H1 (cell line): ENCODE data around the gene JADE3. TPM values are rescaled to one million over a fixed set of nuclear protein-coding genes. Genes with fewer than 3 reads are reported as not detected.

Experiments used
- CTCF ChIA-PET: fragments of 300-600 bp; sonication (Branson Sonifier 250); formaldehyde crosslinking; loops from one replicate; lab custom pipeline; 2021; ENCODE audit not compliant: partially characterized antibody; lab: Charles Lee
- POLR2A ChIA-PET: fragments of 300-600 bp; sonication (Branson Sonifier 250); formaldehyde crosslinking; loops from one replicate; lab custom pipeline; 2021; ENCODE audit warnings: inconsistent platforms; ENCODE audit not compliant: partially characterized antibody; lab: Charles Lee
- DNase-seq, 2 experiments: peaks; one replicate each; pipeline versions ENCODE4 v3.0.0 to v3.0.0-alpha.2; 2010 to 2022; ENCODE audit warnings: low spot score in 2 of 2, low read depth in 1 of 2, mixed read lengths in 1 of 2
- FAIRE-seq: peaks from 2 replicates; lab custom pipeline; 2011; peaks lifted over from hg19 to GRCh38; lab: Jason Lieb, UNC
- H2AFZ ChIP-seq: 2 replicates; pipeline ENCODE4 v1.8.1; 2012; ENCODE audit warnings: low read length, inconsistent platforms
- H2AK5ac ChIP-seq: 2 replicates; pipeline ENCODE4 v1.6.1; 2013; ENCODE audit warnings: low read depth, low read length
- H2BK120ac ChIP-seq: replicated peaks from 2 replicates; pipeline ENCODE3; 2013; ENCODE audit warnings: low read depth, low read length, inconsistent platforms
- H2BK12ac ChIP-seq: 2 replicates; pipeline ENCODE4 v1.6.1; 2013; ENCODE audit warnings: low read depth, low read length
- H2BK15ac ChIP-seq: 2 replicates; pipeline ENCODE4 v1.6.1; 2013; ENCODE audit warnings: low read length
- H2BK20ac ChIP-seq: 2 replicates; pipeline ENCODE4 v1.6.1; 2013; ENCODE audit warnings: low read length
- H2BK5ac ChIP-seq: 2 replicates; pipeline ENCODE4 v1.6.1; 2013; ENCODE audit warnings: low read depth, low read length
- H3K14ac ChIP-seq: 2 replicates; pipeline ENCODE4 v1.6.1; 2013; ENCODE audit warnings: inconsistent platforms; ENCODE audit not compliant: insufficient read length
- H3K18ac ChIP-seq: 2 replicates; pipeline ENCODE4 v1.6.1; 2013; ENCODE audit warnings: low read length; ENCODE audit errors: extremely low read depth
- H3K23ac ChIP-seq: 2 replicates; pipeline ENCODE4 v1.6.1; 2013; ENCODE audit warnings: inconsistent platforms; ENCODE audit not compliant: insufficient read length
- H3K23me2 ChIP-seq: 2 replicates; pipeline ENCODE4 v1.6.1; 2013; ENCODE audit warnings: low read depth, low read length
- H3K27ac ChIP-seq: 2 replicates; pipeline ENCODE4 v1.6.1; 2011; ENCODE audit warnings: low read depth, low read length, inconsistent platforms
- H3K27me3 ChIP-seq, 4 experiments: replicated peaks in 1 of 4; 1 replicate in 1 of 4; 2 replicates in 3 of 4; pipeline versions ENCODE4 v1.6.1 to v1.8.1; 2011 to 2013; ENCODE audit warnings: low read length in 3 of 4, mild to moderate bottlenecking in 3 of 4, inconsistent platforms in 2 of 4, mixed read lengths in 2 of 4, moderate library complexity in 1 of 4; ENCODE audit not compliant: control insufficient read depth in 3 of 4, insufficient read depth in 3 of 4; ENCODE audit errors: extremely low read depth in 1 of 4
- H3K36me3 ChIP-seq, 4 experiments: 2 replicates each; pipeline versions ENCODE4 v1.6.1 to v1.8.1; 2011 to 2013; ENCODE audit warnings: mild to moderate bottlenecking in 4 of 4, low read length in 3 of 4, moderate library complexity in 2 of 4, control low read depth in 1 of 4, inconsistent platforms in 1 of 4; ENCODE audit not compliant: insufficient read depth in 4 of 4, control insufficient read depth in 2 of 4
- H3K4ac ChIP-seq: replicated peaks from 2 replicates; pipeline ENCODE3; 2013; ENCODE audit warnings: low read length, low read depth, mixed read lengths, inconsistent platforms; ENCODE audit not compliant: insufficient read length
- H3K4me1 ChIP-seq, 4 experiments: replicated peaks in 1 of 4; 1 replicate in 1 of 4; 2 replicates in 3 of 4; pipeline versions ENCODE4 v1.6.1 to v1.8.1; 2011 to 2013; ENCODE audit warnings: low read length in 3 of 4, inconsistent platforms in 2 of 4, mixed read lengths in 1 of 4; ENCODE audit not compliant: insufficient read depth in 4 of 4, control insufficient read depth in 3 of 4
- H3K4me2 ChIP-seq, 2 experiments: 2 replicates each; pipeline versions ENCODE4 v1.6.1 to v1.8.1; 2011 to 2013; ENCODE audit warnings: low read depth in 2 of 2, low read length in 2 of 2, control low read depth in 1 of 2, inconsistent platforms in 1 of 2, mild to moderate bottlenecking in 1 of 2; ENCODE audit not compliant: insufficient read depth in 1 of 2
- H3K4me3 ChIP-seq, 4 experiments: fragments of 200-600, 300-600 bp in 1 of 4; sonication (generic), shearing (Covaris generic), sonication (Bioruptor Twin) in 1 of 4; 2 replicates each; pipeline versions ENCODE4 v1.5.1 to v1.8.1; 2011 to 2016; ENCODE audit warnings: low read length in 4 of 4, low read depth in 3 of 4, control low read depth in 2 of 4, inconsistent platforms in 2 of 4, mild to moderate bottlenecking in 2 of 4, mixed read lengths in 1 of 4, moderate library complexity in 1 of 4; ENCODE audit not compliant: insufficient read depth in 2 of 4; ENCODE audit errors: extremely low read depth in 1 of 4
- H3K56ac ChIP-seq: replicated peaks from 2 replicates; pipeline ENCODE3; 2013; ENCODE audit warnings: low read depth, mild to moderate bottlenecking, mixed read lengths, low read length, inconsistent platforms; ENCODE audit not compliant: insufficient read length
- H3K79me1 ChIP-seq: 2 replicates; pipeline ENCODE4 v1.6.1; 2013; ENCODE audit warnings: low read depth, low read length, control low read depth
- H3K79me2 ChIP-seq, 2 experiments: 2 replicates each; pipeline versions ENCODE4 v1.6.1 to v1.8.1; 2012 to 2013; ENCODE audit warnings: low read length in 2 of 2, mild to moderate bottlenecking in 2 of 2, inconsistent platforms in 1 of 2; ENCODE audit not compliant: insufficient read depth in 2 of 2, control insufficient read depth in 1 of 2
- H3K9ac ChIP-seq, 4 experiments: replicated peaks in 1 of 4; 1 replicate in 1 of 4; 2 replicates in 3 of 4; pipeline versions ENCODE4 v1.6.1 to v1.8.1; 2011 to 2013; ENCODE audit warnings: low read depth in 3 of 4, low read length in 3 of 4, control low read depth in 2 of 4, mild to moderate bottlenecking in 2 of 4, moderate library complexity in 2 of 4, inconsistent platforms in 1 of 4; ENCODE audit errors: extremely low read depth in 1 of 4
- H3K9me3 ChIP-seq, 2 experiments: 2 replicates each; pipeline versions ENCODE4 v1.6.1 to v1.8.1; 2012 to 2013; ENCODE audit warnings: mild to moderate bottlenecking in 2 of 2, moderate library complexity in 2 of 2, control low read depth in 1 of 2, inconsistent platforms in 1 of 2, low read depth in 1 of 2, low read length in 1 of 2, mixed read lengths in 1 of 2; ENCODE audit not compliant: insufficient read depth in 2 of 2
- H4K20me1 ChIP-seq, 2 experiments: replicated peaks in 1 of 2; 2 replicates each; pipeline versions ENCODE3 to v1.8.1; 2011 to 2013; ENCODE audit warnings: inconsistent platforms in 2 of 2, low read length in 2 of 2, mild to moderate bottlenecking in 1 of 2; ENCODE audit not compliant: insufficient read depth in 2 of 2, control insufficient read depth in 1 of 2
- H4K5ac ChIP-seq: 2 replicates; pipeline ENCODE4 v1.6.1; 2013; ENCODE audit warnings: low read length, low read depth, mixed read lengths, inconsistent platforms; ENCODE audit not compliant: insufficient read length
- H4K8ac ChIP-seq: 2 replicates; pipeline ENCODE4 v1.8.0; 2013; ENCODE audit warnings: mild to moderate bottlenecking, moderate library complexity, low read length, inconsistent platforms; ENCODE audit not compliant: insufficient read depth; ENCODE audit errors: extremely low read depth
- H4K91ac ChIP-seq: replicated peaks from 2 replicates; pipeline ENCODE3; 2013; ENCODE audit warnings: low read length, mixed read lengths, inconsistent platforms; ENCODE audit not compliant: insufficient read length
- ASH2L ChIP-seq: fragments of 200-600, 300-600 bp; sonication (generic); IDR thresholded peaks from one replicate; pipeline ENCODE4 v1.7.1; 2017; ENCODE audit warnings: low read length
- MAFK ChIP-seq: IDR thresholded peaks from 2 replicates; pipeline ENCODE4 v1.6.1; 2012; ENCODE audit warnings: low read depth, mild to moderate bottlenecking, improper control_type of control experiment, low read length
- RBBP5 ChIP-seq: IDR thresholded peaks from 2 replicates; pipeline ENCODE4 v1.7.1; 2012; ENCODE audit warnings: low read depth, mild to moderate bottlenecking, inconsistent platforms, low read length, moderate library complexity, borderline replicate concordance
- TAF1 ChIP-seq: IDR thresholded peaks from 2 replicates; pipeline ENCODE4 v1.6.1; 2011; ENCODE audit warnings: mild to moderate bottlenecking, low read depth, low read length
- YY1 ChIP-seq: IDR thresholded peaks from 2 replicates; pipeline ENCODE4 v1.6.1; 2011; ENCODE audit warnings: low read depth, mild to moderate bottlenecking, low read length
- WGBS, 2 experiments: shearing (Covaris generic) in 1 of 2; methylation state at CpG; one replicate each; pipeline versions ENCODE4 v1.1.6 to v1.1.7; 2013 to 2015; ENCODE audit warnings: low lambda C conversion rate in 2 of 2, mixed read lengths in 2 of 2, inconsistent platforms in 1 of 2, low coverage in 1 of 2, missing lambda C conversion rate in 1 of 2; ENCODE audit not compliant: insufficient replicate concordance in 2 of 2, insufficient coverage in 1 of 2, insufficient read length in 1 of 2; ENCODE audit errors: extremely low coverage in 1 of 2, missing lambda C conversion rate in 1 of 2; 5-methylcytosine and 5-hydroxymethylcytosine counted together
- polyA plus RNA-seq, 7 experiments: library from polyadenylated mRNA; depleted of rRNA in 3 of 7; stranded (reverse) in 5 of 7; unstranded in 2 of 7; fragments of >200 nt in 5 of 7; fragments of 200-250 nt in 2 of 7; gene quantifications; 1 replicate in 5 of 7; 2 replicates in 1 of 7; 4 replicates in 1 of 7; pipeline versions ENCODE4 v1.2.1 to v1.2.3, GENCODE V29; 2011 to 2013; ENCODE audit warnings: missing spikeins in 2 of 7, mixed read lengths in 2 of 7
- total RNA-seq: library from RNA; stranded (reverse); fragmentation: NEBNext Ultra II Directional; extraction: Animal tissue kit (Norgen Biotek cat#: 25700); gene quantifications from 2 replicates; pipeline ENCODE4 v1.2.1, GENCODE V29; 2021

Gene JADE3
- total and polyA plus RNA-seq, 2 of the 8 experiments (the other 6 are each of a cell fraction or from before 2014, with no cell fraction given), result 6.9 to 21.5 TPM

- no peak overlapping the region for H2BK120ac ChIP-seq
- DNase-seq (no peak), FAIRE-seq (no peak)
- POLR2A ChIA-PET, result no interaction called here
- peak overlapping the region in 1 of 4 experiments; percentile 6; a peak in 1 of 8 replicates for H3K4me3 ChIP-seq
- no peak overlapping the region for H2AK5ac ChIP-seq
- no peak overlapping the region for H2BK15ac ChIP-seq
- no peak overlapping the region for H3K18ac ChIP-seq
- H4K91ac ChIP-seq, result no peak overlapping the region
- no peaks in the 10 kb centered on the region; the same call in 1 of the 2 replicates for H3K23me2 ChIP-seq
- no peak overlapping the region for H3K4ac ChIP-seq
- CTCF ChIA-PET, result no interaction called here
- H2AFZ ChIP-seq, result no peak overlapping the region
- no peaks in the 10 kb centered on the region for H3K27me3 ChIP-seq
- no peaks in the 10 kb centered on the region for H3K79me1 ChIP-seq
- H3K23ac ChIP-seq, result no peak overlapping the region
- H2BK20ac ChIP-seq, result no peak overlapping the region
- no peaks in the 10 kb centered on the region for H3K4me1 ChIP-seq
- no peak overlapping the region for H3K27ac ChIP-seq
- no peaks in the 10 kb centered on the region for H3K79me2 ChIP-seq
- H3K14ac ChIP-seq, result no peak overlapping the region
- no peak overlapping the region for H2BK5ac ChIP-seq
- no peak overlapping the region for H3K9ac ChIP-seq
- H3K9me3 ChIP-seq, result no peaks in the 10 kb centered on the region
- TF ChIP-seq RBBP5, result no peak
- no peak for TF ChIP-seq MAFK
- TF ChIP-seq TAF1, result no peak
- TF ChIP-seq YY1, result no peak
- no peak for TF ChIP-seq ASH2L
- no peak overlapping the region for H4K5ac ChIP-seq
- H3K56ac ChIP-seq, result no peak overlapping the region
- no peak overlapping the region for H4K8ac ChIP-seq
- H2BK12ac ChIP-seq, result no peak overlapping the region
- H3K36me3 ChIP-seq, result no peaks in the 10 kb centered on the region
- H3K4me2 ChIP-seq, result no peak overlapping the region
- H4K20me1 ChIP-seq, result no peaks in the 10 kb centered on the region
- 45% methylated on average over 2 of the region's 2 CpGs; no CpG with 5 or more reads in 1 of the 2 experiments for WGBS, 2 experiments
These were observed 38.5 kb upstream of the JADE3 start for GRCh38 chrX:46873746-46874145.
